GM06990 (cell line): ENCODE data around the gene MAPKAPK2.

Source experiments
- DNase-seq: peaks from one replicate; pipeline ENCODE4 v3.0.0-alpha.2; 2011; ENCODE audit not compliant: insufficient read length; ENCODE audit errors: extremely low read depth
- H3K27me3 ChIP-seq: replicated peaks from 2 replicates; pipeline ENCODE4 v1.6.0; 2011; ENCODE audit warnings: low read length; ENCODE audit not compliant: control insufficient read depth, insufficient read depth
- H3K36me3 ChIP-seq: 2 replicates; pipeline ENCODE4 v1.5.1; 2011; ENCODE audit warnings: low read length; ENCODE audit not compliant: control insufficient read depth, insufficient read depth
- H3K4me3 ChIP-seq: replicated peaks from 2 replicates; pipeline ENCODE4 v1.5.1; 2011; ENCODE audit warnings: low read depth, mild to moderate bottlenecking, control low read depth, low read length
- CTCF ChIP-seq: IDR thresholded peaks from 2 replicates; pipeline ENCODE4 v1.5.1; 2011; ENCODE audit warnings: low read length, control low read depth, mild to moderate bottlenecking, inconsistent platforms; ENCODE audit not compliant: insufficient read depth, poor library complexity, severe bottlenecking

The MAPKAPK2 gene

GRCh38 chr1:206651958-206652890 is 32.5 kb upstream of the MAPKAPK2 start:
- Histone ChIP-seq H3K36me3 (peaks cover 6% of the 10 kb centered on the region), H3K4me3 (no peak overlapping the region), H3K27me3 (no peaks in the 10 kb centered on the region)
- no peak for DNase-seq
- no peak for TF ChIP-seq CTCF

- no peak for DNase-seq
- no peak overlapping the region for H3K4me3 ChIP-seq
- H3K36me3 ChIP-seq, result peaks cover 2% of the 10 kb centered on the region
- no peaks in the 10 kb centered on the region for H3K27me3 ChIP-seq
- no peak for TF ChIP-seq CTCF
These were observed 30.8 kb upstream of the MAPKAPK2 start for GRCh38 chr1:206653715-206654459.

GRCh38 chr1:206654828-206655227 is 29.9 kb upstream of the MAPKAPK2 start:
- H3K36me3 ChIP-seq, result no peaks in the 10 kb centered on the region; the same call in 1 of the 2 replicates
- DNase-seq, result no peak
- TF ChIP-seq CTCF, result no peak

GRCh38 chr1:206655471-206655882 is 29.2 kb upstream of the MAPKAPK2 start:
- no peak overlapping the region for H3K4me3 ChIP-seq
- DNase-seq, result no peak
- H3K27me3 ChIP-seq, result no peaks in the 10 kb centered on the region
- no peaks in the 10 kb centered on the region for H3K36me3 ChIP-seq
- TF ChIP-seq CTCF, result no peak

More at GRCh38 chr1:206654828-206655227, 29.9 kb upstream of the MAPKAPK2 start:
- Histone ChIP-seq H3K4me3 (no peak overlapping the region), H3K27me3 (no peaks in the 10 kb centered on the region)

- H3K4me3 ChIP-seq, result no peak overlapping the region
- no peaks in the 10 kb centered on the region for H3K27me3 ChIP-seq
- DNase-seq, result no peak
- H3K36me3 ChIP-seq, result no peaks in the 10 kb centered on the region
- no peak for TF ChIP-seq CTCF
These were observed 27.8 kb upstream of the MAPKAPK2 start for GRCh38 chr1:206656936-206657335.
